GM21528 (cell line): ENCODE measurements around the gene PMVK.
"Not testable (repeated sequence)": the region's sequence is repeated elsewhere in the genome, so short reads cannot be mapped to it uniquely, and the experiment has no call there.

Source experiments
- ATAC-seq: cut with Tn5 transposase; IDR thresholded peaks from one replicate; pipeline ENCODE4 v1.9.1; 2021; ENCODE audit warnings: mild to moderate bottlenecking, moderate library complexity; ENCODE audit not compliant: unreplicated experiment, low FRiP score

Gene PMVK

GRCh38 chr1:154926201-154926600 lies 10.3 kb downstream of the PMVK start:
- no peak for ATAC-seq

- ATAC-seq, result no peak
These were observed 11.0 kb downstream of the PMVK start for GRCh38 chr1:154925335-154926170.

GRCh38 chr1:154923695-154924094 lies 12.8 kb downstream of the PMVK start:
- no peak for ATAC-seq

- ATAC-seq, result no peak
These were observed 23.2 kb downstream of the PMVK start for GRCh38 chr1:154913273-154913672.

- no peak for ATAC-seq
These were observed 23.8 kb downstream of the PMVK start for GRCh38 chr1:154912755-154913154.

- ATAC-seq, result no peak
These were observed 24.6 kb downstream of the PMVK start for GRCh38 chr1:154911691-154912550.

- ATAC-seq, result no peak
These were observed 25.7 kb downstream of the PMVK start for GRCh38 chr1:154910851-154911250.

- no peak for ATAC-seq
These were observed 27.6 kb downstream of the PMVK start for GRCh38 chr1:154908937-154909336.

- not testable (repeated sequence) for ATAC-seq
These were observed 28.4 kb downstream of the PMVK start for GRCh38 chr1:154908129-154908528.

- no peak for ATAC-seq
These were observed 29.9 kb downstream of the PMVK start for GRCh38 chr1:154906621-154907081.

- no peak for ATAC-seq
These were observed 33.5 kb downstream of the PMVK start for GRCh38 chr1:154902938-154903566.

GRCh38 chr1:154901591-154901990 lies 34.9 kb downstream of the PMVK start:
- ATAC-seq, result no peak

- no peak for ATAC-seq
These were observed 37.5 kb downstream of the PMVK start for GRCh38 chr1:154899041-154899440.

- ATAC-seq, result no peak
These were observed 39.7 kb downstream of the PMVK start for GRCh38 chr1:154896771-154897286.

- no peak for ATAC-seq
These were observed 40.7 kb downstream of the PMVK start for GRCh38 chr1:154895798-154896197.

GRCh38 chr1:154891452-154891851 lies 45.1 kb downstream of the PMVK start:
- ATAC-seq, result no peak

GRCh38 chr1:154888757-154889156 lies 47.8 kb downstream of the PMVK start:
- no peak for ATAC-seq

GRCh38 chr1:154886281-154887015 lies 50.1 kb downstream of the PMVK start:
- no peak for ATAC-seq

- ATAC-seq, result no peak
These were observed 51.4 kb downstream of the PMVK start for GRCh38 chr1:154884869-154885701.
